HUES48 (cell line): Measurements from ENCODE around the gene MID1.

Experiments used
- H3K27ac ChIP-seq: one replicate; pipeline ENCODE4 v1.7.0; 2013; ENCODE audit warnings: low read depth, low read length, inconsistent platforms
- H3K27me3 ChIP-seq: 2 replicates; pipeline ENCODE4 v1.6.1; 2013; ENCODE audit warnings: mild to moderate bottlenecking, low read length; ENCODE audit not compliant: control insufficient read depth, insufficient read depth
- H3K36me3 ChIP-seq: 2 replicates; pipeline ENCODE4 v1.6.1; 2013; ENCODE audit warnings: low read length; ENCODE audit not compliant: control insufficient read depth, insufficient read depth
- H3K4me1 ChIP-seq: 2 replicates; pipeline ENCODE4 v1.6.1; 2013; ENCODE audit warnings: mild to moderate bottlenecking, low read length; ENCODE audit not compliant: control insufficient read depth, insufficient read depth
- H3K4me3 ChIP-seq: 2 replicates; pipeline ENCODE4 v1.5.1; 2013; ENCODE audit warnings: mild to moderate bottlenecking, low read depth, low read length
- H3K9ac ChIP-seq: 2 replicates; pipeline ENCODE4 v1.6.1; 2013; ENCODE audit warnings: mild to moderate bottlenecking, low read depth, low read length, moderate library complexity
- H3K9me3 ChIP-seq: 2 replicates; pipeline ENCODE4 v1.6.1; 2013; ENCODE audit warnings: low read length; ENCODE audit not compliant: control insufficient read depth, insufficient read depth

The MID1 gene

DNA sequence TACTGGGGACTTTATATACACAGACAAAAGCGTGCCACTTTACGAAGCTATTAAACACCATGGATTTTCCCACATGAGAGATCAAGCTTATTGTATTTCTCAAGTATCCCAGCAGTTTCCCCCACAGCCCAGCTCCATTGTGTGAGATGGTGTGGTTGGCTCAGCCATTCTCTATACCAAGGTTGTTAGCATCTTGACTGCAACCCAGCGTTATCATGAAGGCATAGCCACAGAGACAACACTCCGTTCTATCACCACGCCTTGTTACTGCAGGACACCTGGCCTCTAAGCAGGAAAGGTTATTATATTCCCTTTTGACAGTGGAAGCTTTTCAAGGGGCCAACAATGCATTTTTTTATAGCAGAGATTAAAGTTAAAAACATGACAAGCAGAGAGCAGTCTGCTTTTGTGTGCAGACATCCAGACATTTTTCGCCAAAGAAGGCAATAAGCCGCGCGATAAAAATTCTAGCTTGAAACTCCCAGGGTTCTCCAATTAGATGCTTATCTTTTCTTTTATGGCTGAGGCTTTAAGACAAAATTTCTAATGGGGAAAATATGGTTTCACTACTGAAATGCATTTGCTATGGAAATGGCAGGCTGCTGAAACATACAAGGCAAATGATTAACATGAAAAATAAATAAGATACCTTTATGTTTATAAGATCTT lies 206.1 kb downstream of the MID1 start:
- no peaks in the 10 kb centered on the region for H3K27me3 ChIP-seq
- no peaks in the 10 kb centered on the region for H3K4me1 ChIP-seq
- H3K9ac ChIP-seq = no peak overlapping the region
- no peaks in the 10 kb centered on the region for H3K9me3 ChIP-seq
- H3K4me3 ChIP-seq = no peak overlapping the region
- H3K27ac ChIP-seq = no peak overlapping the region
- H3K36me3 ChIP-seq = no peaks in the 10 kb centered on the region

DNA sequence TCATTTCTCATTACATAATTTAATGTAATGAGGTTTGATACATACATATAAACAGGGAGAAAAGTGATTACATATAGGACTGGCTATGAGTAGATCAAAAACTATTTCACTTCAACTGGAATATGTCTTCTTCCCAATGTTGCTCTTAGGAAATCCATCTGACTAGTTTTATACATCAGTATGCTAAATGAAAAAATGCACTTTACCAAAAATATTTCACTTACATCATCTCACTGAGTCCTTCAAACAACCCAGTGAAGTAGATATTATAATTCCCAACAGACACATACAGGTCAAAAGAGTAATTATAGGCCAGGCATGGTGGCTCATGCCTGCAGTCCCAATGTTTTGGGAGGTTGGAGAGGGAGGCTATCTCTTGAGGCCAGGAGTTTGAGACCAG lies 215.9 kb downstream of the MID1 start:
- H3K4me3 ChIP-seq = no peak overlapping the region
- no peak overlapping the region for H3K9ac ChIP-seq
- no peak overlapping the region for H3K27ac ChIP-seq
- H3K27me3 ChIP-seq = no peaks in the 10 kb centered on the region
- no peaks in the 10 kb centered on the region for H3K9me3 ChIP-seq
- no peaks in the 10 kb centered on the region for H3K36me3 ChIP-seq
- no peaks in the 10 kb centered on the region for H3K4me1 ChIP-seq

DNA sequence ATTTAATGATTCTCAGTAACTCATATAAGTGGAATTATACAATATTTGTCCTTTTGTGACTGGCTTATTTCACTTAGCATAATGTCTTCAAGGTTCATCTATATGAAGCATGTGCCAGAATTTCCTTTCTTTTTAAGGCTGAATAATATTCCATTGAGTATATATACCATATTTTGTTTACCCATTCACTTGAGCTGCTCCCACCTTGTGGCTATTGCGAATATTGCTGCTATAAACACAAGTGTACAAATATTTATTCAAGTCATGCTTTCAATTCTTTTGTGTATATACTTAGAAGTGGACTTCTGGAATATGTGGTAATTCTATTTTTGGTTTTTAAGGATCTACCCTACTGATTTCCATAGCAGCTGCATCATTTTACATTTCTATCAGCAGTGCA lies 219.1 kb downstream of the MID1 start:
- Histone ChIP-seq H3K4me3 (no peak overlapping the region), H3K36me3 (no peaks in the 10 kb centered on the region), H3K27ac (no peak overlapping the region), H3K9ac (no peak overlapping the region), H3K27me3 (no peaks in the 10 kb centered on the region), H3K9me3 (no peaks in the 10 kb centered on the region), H3K4me1 (peaks cover 11% of the 10 kb centered on the region)

GRCh38 chrX:10399043-10399741 lies 221.2 kb downstream of the MID1 start:
- Histone ChIP-seq H3K27me3 (no peaks in the 10 kb centered on the region), H3K4me1 (peaks cover 11% of the 10 kb centered on the region), H3K4me3 (no peak overlapping the region), H3K36me3 (no peaks in the 10 kb centered on the region), H3K9me3 (no peaks in the 10 kb centered on the region), H3K27ac (no peak overlapping the region), H3K9ac (no peak overlapping the region)

GRCh38 chrX:10398215-10398614 lies 222.2 kb downstream of the MID1 start:
- Histone ChIP-seq H3K36me3 (no peaks in the 10 kb centered on the region), H3K4me1 (peaks cover 11% of the 10 kb centered on the region), H3K27ac (no peak overlapping the region), H3K9ac (no peak overlapping the region), H3K27me3 (no peaks in the 10 kb centered on the region), H3K9me3 (no peaks in the 10 kb centered on the region), H3K4me3 (no peak overlapping the region)

DNA sequence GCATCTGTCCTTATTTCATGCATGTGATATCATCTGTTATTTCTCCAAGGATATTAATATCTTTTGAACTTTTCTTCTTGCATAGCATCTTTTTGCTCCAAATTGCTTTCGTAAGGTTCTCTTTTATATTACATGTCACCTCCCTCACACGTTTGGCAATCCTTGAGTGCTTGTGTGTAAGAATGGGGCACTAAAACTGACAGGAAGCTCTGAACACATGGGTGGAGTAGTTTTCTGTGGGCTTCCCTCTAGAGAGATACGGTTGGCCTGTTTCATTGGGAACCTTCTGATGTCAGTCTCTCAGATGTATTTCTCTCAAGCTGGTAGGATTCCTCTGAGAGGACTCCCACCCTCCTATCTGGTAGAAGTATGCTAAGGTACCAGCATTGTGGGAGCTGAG lies 223.0 kb downstream of the MID1 start:
- no peaks in the 10 kb centered on the region for H3K27me3 ChIP-seq
- no peaks in the 10 kb centered on the region for H3K36me3 ChIP-seq
- no peak overlapping the region for H3K27ac ChIP-seq
- H3K9me3 ChIP-seq = no peaks in the 10 kb centered on the region
- H3K4me1 ChIP-seq = peaks cover 11% of the 10 kb centered on the region
- no peak overlapping the region for H3K4me3 ChIP-seq
- no peak overlapping the region for H3K9ac ChIP-seq

GRCh38 chrX:10395643-10396042 lies 224.7 kb downstream of the MID1 start:
- H3K9me3 ChIP-seq = no peaks in the 10 kb centered on the region
- no peak overlapping the region for H3K9ac ChIP-seq
- no peak overlapping the region for H3K4me3 ChIP-seq
- peaks cover 11% of the 10 kb centered on the region for H3K4me1 ChIP-seq
- H3K27ac ChIP-seq = no peak overlapping the region
- H3K36me3 ChIP-seq = no peaks in the 10 kb centered on the region
- no peaks in the 10 kb centered on the region for H3K27me3 ChIP-seq
